Kidney (tissue), 14 donors: Measurements from ENCODE around the gene PTPRM. TPM values are rescaled to one million over a fixed set of nuclear protein-coding genes. Genes with fewer than 3 reads are reported as not detected.

Source experiments
- DNase-seq, 5 donors: peaks; one replicate each; pipeline ENCODE4 v3.0.0-alpha.2; 2013 to 2020
- FAIRE-seq: peaks from 2 replicates; lab custom pipeline; 2012; peaks lifted over from hg19 to GRCh38; lab: Jason Lieb, UNC
- H3K27ac ChIP-seq, 2 donors: one replicate each; pipeline ENCODE4 v1.7.0; 2013; ENCODE audit warnings: low read depth in 2 of 2, low read length in 2 of 2, inconsistent platforms in 1 of 2
- H3K27me3 ChIP-seq: one replicate; pipeline ENCODE4 v1.7.1; 2013; ENCODE audit warnings: low read length, inconsistent platforms; ENCODE audit not compliant: control insufficient read depth, insufficient read depth
- H3K36me3 ChIP-seq, 3 donors: one replicate each; pipeline versions ENCODE4 v1.7.0 to v1.7.1; 2013; ENCODE audit warnings: low read length in 3 of 3, control low read depth in 1 of 3, inconsistent platforms in 1 of 3; ENCODE audit not compliant: insufficient read depth in 3 of 3, control insufficient read depth in 2 of 3
- H3K4me1 ChIP-seq, 3 donors: one replicate each; pipeline versions ENCODE4 v1.7.0 to v1.7.1; 2013; ENCODE audit warnings: low read length in 3 of 3, inconsistent platforms in 1 of 3, low read depth in 1 of 3; ENCODE audit not compliant: control insufficient read depth in 2 of 3, insufficient read depth in 2 of 3
- H3K4me3 ChIP-seq, 3 donors: one replicate each; pipeline versions ENCODE4 v1.7.0 to v1.8.1; 2013; ENCODE audit warnings: low read length in 3 of 3, control low read depth in 1 of 3, inconsistent platforms in 1 of 3
- H3K9ac ChIP-seq, 3 donors: one replicate each; pipeline versions ENCODE4 v1.7.0 to v1.7.1; 2013; ENCODE audit warnings: low read length in 3 of 3, control low read depth in 1 of 3, inconsistent platforms in 1 of 3
- H3K9me3 ChIP-seq, 3 donors: one replicate each; pipeline versions ENCODE4 v1.7.0 to v1.7.1; 2013; ENCODE audit warnings: low read length in 3 of 3, control low read depth in 1 of 3, inconsistent platforms in 1 of 3; ENCODE audit not compliant: control insufficient read depth in 2 of 3, insufficient read depth in 1 of 3
- intact Hi-C: fragments of 100-400 bp; cut with DNase I; formaldehyde crosslinking; loops from one replicate; pipeline ENCODE4 v1.11.1; 2022
- polyA plus RNA-seq: library from polyadenylated mRNA; stranded (reverse); fragments of 350-450 nt; fragmentation: Illumina TruSeq; extraction: RNeasy Lipid Tissue Mini Kit (QIAGEN cat#74804); gene quantifications from one replicate; pipeline ENCODE4 v1.2.3, GENCODE V29; 2014; ENCODE audit warnings: low read depth, low replicate concordance; ENCODE audit not compliant: insufficient read depth
- total RNA-seq: library from RNA; stranded (reverse); fragmentation: NEBNext Ultra II Directional; extraction: Animal tissue kit (Norgen Biotek cat#: 25700); gene quantifications from one replicate; pipeline ENCODE4 v1.2.1, GENCODE V29; 2021
- TF ChIP-seq, protein P1 (sequence below): IDR thresholded peaks from 3 replicates; pipeline ENCODE4 v1.5.1; 2012; ENCODE audit warnings: mild to moderate bottlenecking, moderate library complexity, borderline replicate concordance; ENCODE audit not compliant: insufficient read depth; ENCODE audit errors: extremely low read depth
- donor health status: control.
- donor health status: control.
- donor health status: control.
- donor health status: control.
- donor health status: control.
- donor health status: DM: yes; HTN: yes; CAD: no.
- donor health status: Normal renal cell carcinoma (clear cell type).

PTPRM gene
- total and polyA plus RNA-seq, 2 donors from 2014 or later: 52.4 to 98.9 TPM

- DNase-seq (peak in 1 of 5 donors; percentile 53), FAIRE-seq (no peak)
- Histone ChIP-seq H3K27ac (no peak overlapping the region), H3K9me3 (no peaks in the 10 kb centered on the region), H3K27me3 (no peaks in the 10 kb centered on the region), H3K36me3 (no peaks in the 10 kb centered on the region), H3K9ac (no peak overlapping the region), H3K4me3 (no peak overlapping the region), H3K4me1 (peaks cover 4 to 14% (median 7%) of the 10 kb centered on the region in 3 donors)
- intact Hi-C loops: no loop called here
- TF ChIP-seq, protein P1, sequence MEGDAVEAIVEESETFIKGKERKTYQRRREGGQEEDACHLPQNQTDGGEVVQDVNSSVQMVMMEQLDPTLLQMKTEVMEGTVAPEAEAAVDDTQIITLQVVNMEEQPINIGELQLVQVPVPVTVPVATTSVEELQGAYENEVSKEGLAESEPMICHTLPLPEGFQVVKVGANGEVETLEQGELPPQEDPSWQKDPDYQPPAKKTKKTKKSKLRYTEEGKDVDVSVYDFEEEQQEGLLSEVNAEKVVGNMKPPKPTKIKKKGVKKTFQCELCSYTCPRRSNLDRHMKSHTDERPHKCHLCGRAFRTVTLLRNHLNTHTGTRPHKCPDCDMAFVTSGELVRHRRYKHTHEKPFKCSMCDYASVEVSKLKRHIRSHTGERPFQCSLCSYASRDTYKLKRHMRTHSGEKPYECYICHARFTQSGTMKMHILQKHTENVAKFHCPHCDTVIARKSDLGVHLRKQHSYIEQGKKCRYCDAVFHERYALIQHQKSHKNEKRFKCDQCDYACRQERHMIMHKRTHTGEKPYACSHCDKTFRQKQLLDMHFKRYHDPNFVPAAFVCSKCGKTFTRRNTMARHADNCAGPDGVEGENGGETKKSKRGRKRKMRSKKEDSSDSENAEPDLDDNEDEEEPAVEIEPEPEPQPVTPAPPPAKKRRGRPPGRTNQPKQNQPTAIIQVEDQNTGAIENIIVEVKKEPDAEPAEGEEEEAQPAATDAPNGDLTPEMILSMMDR: no peak
Observed at GRCh38 chr18:7616661-7617060, 49.5 kb downstream of the PTPRM start.

GRCh38 chr18:7617738-7618422, 50.8 kb downstream of the PTPRM start:
- peak overlapping the region in 2 of 3 donors; percentile 44 to 49 for H3K4me3 ChIP-seq
- H3K27ac ChIP-seq: no peak overlapping the region
- no peaks in the 10 kb centered on the region for H3K27me3 ChIP-seq
- H3K9ac ChIP-seq: no peak overlapping the region
- no peaks in the 10 kb centered on the region for H3K9me3 ChIP-seq
- FAIRE-seq (peak; percentile 64), DNase-seq (peak in 3 of 5 donors; percentile 50 to 80 (median 67))
- TF ChIP-seq, protein P1: no peak
- intact Hi-C loops: no loop called here
- H3K4me1 ChIP-seq: peaks cover 4 to 18% (median 7%) of the 10 kb centered on the region in 3 donors
- H3K36me3 ChIP-seq: no peaks in the 10 kb centered on the region

DNA sequence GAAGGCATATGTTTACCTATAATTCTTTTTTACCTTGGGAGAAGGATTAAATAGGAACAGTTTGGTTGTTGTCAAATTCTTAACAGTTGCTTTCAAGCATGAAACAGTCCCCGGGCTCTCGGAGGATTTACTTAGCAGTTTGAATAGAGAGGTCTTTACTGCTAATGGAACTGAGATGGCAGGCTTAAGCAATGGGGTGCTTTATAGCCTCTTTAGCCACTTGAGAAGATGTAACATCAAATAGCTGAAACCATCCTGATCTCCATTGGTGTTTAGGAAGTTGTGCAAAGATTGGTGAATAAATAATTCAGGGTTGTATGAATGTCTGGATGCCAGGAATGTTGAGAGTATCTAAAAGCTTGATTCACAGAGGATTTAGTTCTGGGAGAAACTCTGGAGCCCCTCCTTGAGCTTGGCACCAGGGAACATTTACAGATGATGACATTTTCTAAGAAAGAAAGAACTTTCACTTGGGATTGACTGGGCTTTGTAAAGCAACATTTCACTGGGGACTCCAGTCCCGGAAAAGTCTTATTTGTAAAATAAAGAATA, 51.9 kb downstream of the PTPRM start:
- DNase-seq (peak in 2 of 5 donors; percentile 48 to 54), FAIRE-seq (no peak)
- TF ChIP-seq, protein P1: no peak
- Histone ChIP-seq H3K9ac (no peak overlapping the region), H3K9me3 (no peaks in the 10 kb centered on the region), H3K4me1 (peaks cover 4 to 22% (median 7%) of the 10 kb centered on the region in 3 donors), H3K36me3 (no peaks in the 10 kb centered on the region), H3K27ac (no peak overlapping the region), H3K27me3 (no peaks in the 10 kb centered on the region), H3K4me3 (no peak overlapping the region)
- intact Hi-C loops: no loop called here
